ENCODE results near the gene NDRG2.

- no peak for TF ChIP-seq CTCF (IDR thresholded peaks at IDR 0.05)
- no peak for TF ChIP-seq EP300 (IDR thresholded peaks at IDR 0.05)
- TF ChIP-seq POLR2A (IDR thresholded peaks at IDR 0.05) = no peak
These were observed 13.9 kb upstream of the NDRG2 start for GRCh38 chr14:21038441-21039422.

All from ovary (tissue), 3 donors.